ENCODE data around the gene IL18.

IL18 gene

DNA sequence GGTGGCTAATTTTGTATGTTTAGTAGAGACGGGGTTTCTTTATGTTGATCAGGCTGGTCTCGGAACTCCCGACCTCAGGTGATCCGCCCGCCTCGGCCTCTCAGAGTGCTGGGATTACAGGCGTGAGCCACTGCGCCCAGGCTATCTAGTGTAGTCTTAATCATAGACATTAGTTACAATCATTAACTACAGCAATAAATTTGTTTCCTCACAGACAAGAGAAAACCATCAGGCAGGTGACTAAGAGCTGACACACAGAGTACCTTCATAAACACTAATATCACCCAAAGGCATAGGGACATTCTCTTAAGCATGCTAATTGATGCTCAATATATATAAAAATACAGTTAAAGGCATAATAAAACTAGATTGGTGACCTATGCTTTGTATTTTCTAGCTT lies 57.8 kb downstream of the IL18 start:
- TF ChIP-seq NFIC (IDR thresholded peaks at IDR 0.05) (no peak), EGR1 (IDR thresholded peaks at IDR 0.05) (no peak), EP300 (IDR thresholded peaks at IDR 0.05; ENCODE audit: borderline replicate concordance) (no peak), FOXM1 (IDR thresholded peaks at IDR 0.05; ENCODE audit: borderline replicate concordance, low read depth) (no peak), CEBPB (IDR thresholded peaks at IDR 0.05) (no peak), RAD21 (IDR thresholded peaks at IDR 0.05; ENCODE audit: low read depth) (no peak), YY1 (IDR thresholded peaks at IDR 0.05; ENCODE audit: low read depth) (no peak)

- TF ChIP-seq, protein P1, sequence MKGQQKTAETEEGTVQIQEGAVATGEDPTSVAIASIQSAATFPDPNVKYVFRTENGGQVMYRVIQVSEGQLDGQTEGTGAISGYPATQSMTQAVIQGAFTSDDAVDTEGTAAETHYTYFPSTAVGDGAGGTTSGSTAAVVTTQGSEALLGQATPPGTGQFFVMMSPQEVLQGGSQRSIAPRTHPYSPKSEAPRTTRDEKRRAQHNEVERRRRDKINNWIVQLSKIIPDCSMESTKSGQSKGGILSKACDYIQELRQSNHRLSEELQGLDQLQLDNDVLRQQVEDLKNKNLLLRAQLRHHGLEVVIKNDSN (IDR thresholded peaks at IDR 0.05) = no peak
- TF ChIP-seq, protein P2, sequence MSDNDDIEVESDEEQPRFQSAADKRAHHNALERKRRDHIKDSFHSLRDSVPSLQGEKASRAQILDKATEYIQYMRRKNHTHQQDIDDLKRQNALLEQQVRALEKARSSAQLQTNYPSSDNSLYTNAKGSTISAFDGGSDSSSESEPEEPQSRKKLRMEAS (IDR thresholded peaks at IDR 0.05) = no peak
- no peak for TF ChIP-seq TEAD4 (IDR thresholded peaks at IDR 0.05)
- no peak for TF ChIP-seq FOXM1 (IDR thresholded peaks at IDR 0.05; ENCODE audit: borderline replicate concordance, low read depth)
- no peak for TF ChIP-seq EGR1 (IDR thresholded peaks at IDR 0.05)
- no peak for TF ChIP-seq YY1 (IDR thresholded peaks at IDR 0.05; ENCODE audit: low read depth)
- no peak for TF ChIP-seq CREB1 (IDR thresholded peaks at IDR 0.05; ENCODE audit: low read depth)
- TF ChIP-seq TAF1 (IDR thresholded peaks at IDR 0.05; ENCODE audit: low read depth) = no peak
- TF ChIP-seq ZBTB7A (IDR thresholded peaks at IDR 0.05; ENCODE audit: low read depth) = no peak
- no peak for TF ChIP-seq CEBPB (IDR thresholded peaks at IDR 0.05)
- no peak for TF ChIP-seq EP300 (IDR thresholded peaks at IDR 0.05; ENCODE audit: borderline replicate concordance)
- TF ChIP-seq, protein P3, sequence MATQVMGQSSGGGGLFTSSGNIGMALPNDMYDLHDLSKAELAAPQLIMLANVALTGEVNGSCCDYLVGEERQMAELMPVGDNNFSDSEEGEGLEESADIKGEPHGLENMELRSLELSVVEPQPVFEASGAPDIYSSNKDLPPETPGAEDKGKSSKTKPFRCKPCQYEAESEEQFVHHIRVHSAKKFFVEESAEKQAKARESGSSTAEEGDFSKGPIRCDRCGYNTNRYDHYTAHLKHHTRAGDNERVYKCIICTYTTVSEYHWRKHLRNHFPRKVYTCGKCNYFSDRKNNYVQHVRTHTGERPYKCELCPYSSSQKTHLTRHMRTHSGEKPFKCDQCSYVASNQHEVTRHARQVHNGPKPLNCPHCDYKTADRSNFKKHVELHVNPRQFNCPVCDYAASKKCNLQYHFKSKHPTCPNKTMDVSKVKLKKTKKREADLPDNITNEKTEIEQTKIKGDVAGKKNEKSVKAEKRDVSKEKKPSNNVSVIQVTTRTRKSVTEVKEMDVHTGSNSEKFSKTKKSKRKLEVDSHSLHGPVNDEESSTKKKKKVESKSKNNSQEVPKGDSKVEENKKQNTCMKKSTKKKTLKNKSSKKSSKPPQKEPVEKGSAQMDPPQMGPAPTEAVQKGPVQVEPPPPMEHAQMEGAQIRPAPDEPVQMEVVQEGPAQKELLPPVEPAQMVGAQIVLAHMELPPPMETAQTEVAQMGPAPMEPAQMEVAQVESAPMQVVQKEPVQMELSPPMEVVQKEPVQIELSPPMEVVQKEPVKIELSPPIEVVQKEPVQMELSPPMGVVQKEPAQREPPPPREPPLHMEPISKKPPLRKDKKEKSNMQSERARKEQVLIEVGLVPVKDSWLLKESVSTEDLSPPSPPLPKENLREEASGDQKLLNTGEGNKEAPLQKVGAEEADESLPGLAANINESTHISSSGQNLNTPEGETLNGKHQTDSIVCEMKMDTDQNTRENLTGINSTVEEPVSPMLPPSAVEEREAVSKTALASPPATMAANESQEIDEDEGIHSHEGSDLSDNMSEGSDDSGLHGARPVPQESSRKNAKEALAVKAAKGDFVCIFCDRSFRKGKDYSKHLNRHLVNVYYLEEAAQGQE (IDR thresholded peaks at IDR 0.05; ENCODE audit: low read depth) = no peak
These were observed 60.4 kb downstream of the IL18 start for GRCh38 chr11:112103446-112103845.

GRCh38 chr11:112100462-112100861 lies 63.4 kb downstream of the IL18 start:
- no peak for TF ChIP-seq TEAD4 (IDR thresholded peaks at IDR 0.05)
- no peak for TF ChIP-seq EGR1 (IDR thresholded peaks at IDR 0.05)
- no peak for TF ChIP-seq ZBTB7A (IDR thresholded peaks at IDR 0.05; ENCODE audit: low read depth)
- no peak for TF ChIP-seq CREB1 (IDR thresholded peaks at IDR 0.05; ENCODE audit: low read depth)
- no peak for TF ChIP-seq CEBPB (IDR thresholded peaks at IDR 0.05)
- no peak for TF ChIP-seq FOXM1 (IDR thresholded peaks at IDR 0.05; ENCODE audit: borderline replicate concordance, low read depth)
- TF ChIP-seq, protein P3 (IDR thresholded peaks at IDR 0.05; ENCODE audit: low read depth) = no peak
- no peak for TF ChIP-seq NFIC (IDR thresholded peaks at IDR 0.05)
- TF ChIP-seq, protein P1 (IDR thresholded peaks at IDR 0.05) = no peak
- no peak for TF ChIP-seq EP300 (IDR thresholded peaks at IDR 0.05; ENCODE audit: borderline replicate concordance)
- no peak for TF ChIP-seq TAF1 (IDR thresholded peaks at IDR 0.05; ENCODE audit: low read depth)
- TF ChIP-seq, protein P2 (IDR thresholded peaks at IDR 0.05) = no peak
- TF ChIP-seq TCF12 (IDR thresholded peaks at IDR 0.05; ENCODE audit: low read depth) = no peak
- TF ChIP-seq YY1 (IDR thresholded peaks at IDR 0.05; ENCODE audit: low read depth) = no peak

GRCh38 chr11:112097734-112098528 lies 66.0 kb downstream of the IL18 start:
- TF ChIP-seq TEAD4 (IDR thresholded peaks at IDR 0.05) = no peak
- TF ChIP-seq EGR1 (IDR thresholded peaks at IDR 0.05) = no peak
- no peak for TF ChIP-seq NFIC (IDR thresholded peaks at IDR 0.05)
- TF ChIP-seq TAF1 (IDR thresholded peaks at IDR 0.05; ENCODE audit: low read depth) = no peak
- TF ChIP-seq FOXM1 (IDR thresholded peaks at IDR 0.05; ENCODE audit: borderline replicate concordance, low read depth) = no peak
- TF ChIP-seq YY1 (IDR thresholded peaks at IDR 0.05; ENCODE audit: low read depth) = no peak
- TF ChIP-seq, protein P3 (IDR thresholded peaks at IDR 0.05; ENCODE audit: low read depth) = no peak
- TF ChIP-seq TCF12 (IDR thresholded peaks at IDR 0.05; ENCODE audit: low read depth) = no peak
- no peak for TF ChIP-seq CREB1 (IDR thresholded peaks at IDR 0.05; ENCODE audit: low read depth)
- TF ChIP-seq, protein P1 (IDR thresholded peaks at IDR 0.05) = no peak
- no peak for TF ChIP-seq EP300 (IDR thresholded peaks at IDR 0.05; ENCODE audit: borderline replicate concordance)
